Measurements from ENCODE around the gene FAM78A.

DNA sequence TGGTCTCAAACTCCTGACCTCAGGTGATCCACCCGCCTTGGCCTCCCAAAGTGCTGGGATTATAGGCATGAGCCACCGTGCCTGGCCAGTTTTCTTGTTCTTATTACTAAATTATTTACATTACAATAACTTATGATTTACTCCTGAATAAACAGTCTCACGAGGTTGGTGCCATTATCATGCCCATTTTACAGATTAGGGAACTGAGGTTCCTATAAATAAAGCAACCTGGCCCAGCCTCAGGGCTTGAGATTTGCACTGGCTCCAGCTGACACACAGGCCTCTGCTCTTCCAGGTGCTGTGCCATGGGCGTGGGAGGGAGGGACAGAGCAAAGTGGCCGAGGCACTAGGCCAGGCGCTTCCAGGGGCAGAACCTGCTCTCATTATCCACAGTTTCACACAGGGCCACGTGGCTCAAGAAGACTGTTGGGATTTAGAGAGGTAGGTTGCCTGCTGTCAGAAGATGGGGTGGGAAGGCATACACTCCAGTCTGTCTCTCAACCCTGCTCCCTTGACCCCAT is 15.5 kb upstream of the FAM78A start:
- TF ChIP-seq, protein P1, sequence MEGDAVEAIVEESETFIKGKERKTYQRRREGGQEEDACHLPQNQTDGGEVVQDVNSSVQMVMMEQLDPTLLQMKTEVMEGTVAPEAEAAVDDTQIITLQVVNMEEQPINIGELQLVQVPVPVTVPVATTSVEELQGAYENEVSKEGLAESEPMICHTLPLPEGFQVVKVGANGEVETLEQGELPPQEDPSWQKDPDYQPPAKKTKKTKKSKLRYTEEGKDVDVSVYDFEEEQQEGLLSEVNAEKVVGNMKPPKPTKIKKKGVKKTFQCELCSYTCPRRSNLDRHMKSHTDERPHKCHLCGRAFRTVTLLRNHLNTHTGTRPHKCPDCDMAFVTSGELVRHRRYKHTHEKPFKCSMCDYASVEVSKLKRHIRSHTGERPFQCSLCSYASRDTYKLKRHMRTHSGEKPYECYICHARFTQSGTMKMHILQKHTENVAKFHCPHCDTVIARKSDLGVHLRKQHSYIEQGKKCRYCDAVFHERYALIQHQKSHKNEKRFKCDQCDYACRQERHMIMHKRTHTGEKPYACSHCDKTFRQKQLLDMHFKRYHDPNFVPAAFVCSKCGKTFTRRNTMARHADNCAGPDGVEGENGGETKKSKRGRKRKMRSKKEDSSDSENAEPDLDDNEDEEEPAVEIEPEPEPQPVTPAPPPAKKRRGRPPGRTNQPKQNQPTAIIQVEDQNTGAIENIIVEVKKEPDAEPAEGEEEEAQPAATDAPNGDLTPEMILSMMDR (IDR thresholded peaks at IDR 0.05; ENCODE audit: control extremely low read depth in 1 of 3, insufficient read depth in 1 of 3, low read depth in 1 of 3, low read length in 3 of 3): no peak
- TF ChIP-seq POLR2A (IDR thresholded peaks at IDR 0.05; ENCODE audit: control extremely low read depth in 1 of 2, low read depth in 2 of 2, low read length in 2 of 2) (no peak), EGR1 (IDR thresholded peaks at IDR 0.05; ENCODE audit: borderline replicate concordance, low read depth, low read length) (no peak), SP4 (IDR thresholded peaks at IDR 0.05; ENCODE audit: low read length) (no peak), RBBP5 (IDR thresholded peaks at IDR 0.05; ENCODE audit: borderline replicate concordance, low read depth, low read length) (no peak), GABPA (IDR thresholded peaks at IDR 0.05; ENCODE audit: borderline replicate concordance, insufficient read depth, low read length) (no peak)

All from H1 (cell line).